ENCODE data around the gene TWIST2.

Gene TWIST2

GRCh38 chr2:238892796-238893195 lies 44.9 kb downstream of the TWIST2 start:
- no peak for DNase-seq

DNA sequence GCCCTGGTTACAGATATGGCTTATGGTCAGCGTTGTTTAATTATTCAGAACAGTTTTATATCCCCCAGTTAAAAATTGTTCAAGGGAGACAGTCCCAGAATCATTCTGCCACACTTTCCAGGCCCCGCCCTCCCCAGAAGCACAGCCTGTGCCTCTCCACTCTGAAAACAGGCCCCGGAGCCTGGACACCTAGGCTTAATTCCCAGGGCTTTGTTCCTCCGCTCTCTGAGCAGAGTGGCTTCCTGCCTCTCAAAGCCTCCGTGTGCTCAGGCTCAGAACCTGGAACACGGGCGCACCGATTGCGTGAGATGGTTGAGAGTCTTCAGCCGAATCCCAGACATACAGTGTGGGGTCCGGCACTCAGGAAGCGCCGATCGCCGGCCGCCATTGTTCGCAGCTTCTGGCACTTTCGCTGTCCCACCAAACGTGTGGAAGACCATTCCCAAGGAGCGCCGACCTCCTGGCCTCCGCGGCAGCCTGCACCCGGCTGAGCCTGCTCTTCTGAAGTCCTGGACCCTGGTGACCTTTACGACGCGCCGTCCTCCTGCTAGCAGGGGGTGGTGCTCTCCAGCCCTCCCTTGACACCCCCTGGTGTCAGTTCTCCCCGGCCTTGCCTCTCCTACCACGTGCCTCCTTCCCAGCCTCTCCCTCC lies 45.6 kb downstream of the TWIST2 start:
- no peak for DNase-seq

- no peak for DNase-seq
Observed at GRCh38 chr2:238894226-238894949, 46.5 kb downstream of the TWIST2 start.

- DNase-seq, result no peak
Observed at GRCh38 chr2:238894950-238895298, 47.0 kb downstream of the TWIST2 start.

DNA sequence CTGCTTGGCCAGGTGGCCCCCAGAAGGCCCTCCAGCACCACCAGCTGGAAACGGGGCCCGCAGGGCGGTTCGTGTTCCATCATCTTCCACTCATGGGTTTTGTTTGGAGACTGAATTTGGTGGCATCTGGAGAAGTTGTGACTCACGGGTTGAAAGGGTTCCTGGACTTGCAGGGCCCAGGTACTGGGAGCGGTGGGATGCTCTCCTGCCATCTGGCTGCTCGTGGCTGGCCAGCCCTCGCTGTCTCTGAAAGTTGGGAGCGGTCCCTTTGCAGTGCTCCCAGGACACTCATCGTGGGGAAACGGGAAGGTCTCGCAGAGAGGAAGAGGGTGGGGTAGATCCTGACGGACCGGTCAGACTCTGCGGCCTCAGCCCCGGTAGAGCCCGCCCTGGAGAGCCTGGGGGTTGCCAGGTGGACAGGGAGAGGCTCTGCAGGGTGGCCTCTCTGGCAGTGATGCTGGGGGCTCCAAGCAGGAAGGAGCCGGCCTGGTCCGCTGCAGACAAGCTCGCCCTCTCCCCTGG lies 47.5 kb downstream of the TWIST2 start:
- DNase-seq, result no peak

- DNase-seq, result no peak
Observed at GRCh38 chr2:238895891-238896600, 48.2 kb downstream of the TWIST2 start.

DNA sequence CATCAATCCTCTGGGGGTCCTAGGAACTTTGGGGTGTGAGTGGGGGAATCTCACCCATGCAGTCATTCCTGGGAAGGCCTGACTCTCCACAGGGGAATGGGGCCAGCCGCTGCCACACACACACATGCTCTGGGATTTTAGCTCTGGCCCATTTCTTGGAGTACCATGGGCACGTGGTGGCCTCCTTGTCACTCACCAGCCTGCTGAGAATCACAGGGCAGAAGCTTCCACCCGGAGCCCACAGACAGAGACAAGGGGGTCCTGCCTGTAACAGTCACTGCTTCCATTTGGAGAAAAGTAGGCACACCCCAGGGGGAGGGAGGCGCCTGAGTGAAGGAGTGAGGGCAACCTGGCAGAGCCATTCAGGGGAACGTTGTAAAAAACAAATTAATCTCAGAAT lies 48.8 kb downstream of the TWIST2 start:
- no peak for DNase-seq

GRCh38 chr2:238897122-238897880 lies 49.4 kb downstream of the TWIST2 start:
- DNase-seq, result no peak

GRCh38 chr2:238897911-238898311 lies 50.0 kb downstream of the TWIST2 start:
- no peak for DNase-seq

DNA sequence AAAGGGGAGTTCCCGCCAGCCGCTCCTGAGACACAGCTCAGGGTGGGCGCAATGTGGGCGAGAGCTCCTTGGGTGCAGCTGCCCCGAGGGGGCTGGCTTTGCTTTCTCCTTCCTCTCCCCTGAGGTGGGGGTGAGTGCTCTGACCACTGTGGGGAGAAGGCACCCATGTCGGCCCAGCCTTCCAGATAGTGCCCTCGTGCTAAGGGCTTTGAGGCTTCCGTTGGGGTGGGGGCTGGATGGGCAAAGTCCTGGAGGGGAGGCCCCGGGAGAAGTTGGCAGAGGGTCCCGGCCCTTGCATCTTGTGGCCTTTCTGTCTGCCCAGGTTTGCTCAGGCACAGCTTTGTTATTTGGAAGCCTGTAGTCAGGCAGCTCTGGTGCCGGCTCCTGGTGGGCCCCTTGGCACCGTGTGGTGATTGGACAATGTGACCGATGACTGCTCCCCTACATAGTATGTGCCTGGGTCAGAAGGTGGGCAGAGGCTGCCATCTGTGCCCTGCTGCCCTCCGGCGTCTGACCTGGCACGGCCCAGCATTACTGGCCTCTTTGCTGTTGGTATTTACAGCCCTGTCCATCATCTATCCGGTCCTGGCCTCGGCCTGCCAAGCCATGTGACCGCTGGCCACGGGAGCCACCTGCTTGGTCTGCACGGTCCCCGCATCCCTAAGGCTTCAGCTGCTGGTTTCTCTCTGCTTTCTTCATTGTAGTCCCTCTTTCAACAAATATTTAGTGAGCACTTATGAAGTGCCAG lies 50.8 kb downstream of the TWIST2 start:
- no peak for DNase-seq

DNA sequence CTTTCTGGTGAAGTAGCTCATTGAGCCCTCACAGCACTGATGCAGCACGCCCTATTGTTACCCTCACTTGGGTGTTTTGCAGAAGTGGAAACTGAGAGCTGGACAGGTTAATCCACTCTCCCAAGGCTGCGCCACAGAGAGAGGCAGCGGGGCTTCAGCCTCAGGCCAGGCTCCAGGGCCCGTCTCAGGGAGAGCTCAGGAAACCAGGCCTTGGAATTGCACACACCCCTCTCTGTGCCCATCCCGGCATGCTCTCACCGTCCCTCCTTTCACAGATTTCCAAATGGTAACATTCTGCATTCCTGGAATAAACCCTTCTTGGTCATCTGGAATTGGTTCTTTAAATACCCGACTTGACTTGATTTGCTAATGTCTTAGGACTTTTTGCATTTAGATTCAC lies 51.5 kb downstream of the TWIST2 start:
- no peak for DNase-seq

DNA sequence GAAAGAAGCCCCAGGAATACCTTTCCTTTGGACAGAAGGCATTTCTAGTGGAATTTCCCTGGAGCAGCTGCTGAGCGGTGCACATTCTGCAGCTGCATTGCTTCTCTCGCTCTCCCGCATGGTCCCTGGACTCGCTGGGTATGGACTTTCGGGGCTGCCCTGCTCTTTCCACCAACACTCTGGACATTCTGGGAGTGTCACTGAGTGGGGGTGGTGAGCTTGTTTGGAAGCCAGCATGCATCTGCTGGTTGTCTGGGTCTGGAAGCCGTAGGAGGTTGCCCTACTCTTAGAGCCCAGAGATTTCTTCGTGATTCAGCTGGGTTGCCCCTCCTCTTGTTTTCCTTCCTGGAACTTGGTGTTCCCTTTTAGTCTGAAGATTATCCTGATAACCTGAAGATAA lies 52.6 kb downstream of the TWIST2 start:
- DNase-seq, result no peak

GRCh38 chr2:238901461-238902057 lies 53.7 kb downstream of the TWIST2 start:
- DNase-seq, result no peak

DNA sequence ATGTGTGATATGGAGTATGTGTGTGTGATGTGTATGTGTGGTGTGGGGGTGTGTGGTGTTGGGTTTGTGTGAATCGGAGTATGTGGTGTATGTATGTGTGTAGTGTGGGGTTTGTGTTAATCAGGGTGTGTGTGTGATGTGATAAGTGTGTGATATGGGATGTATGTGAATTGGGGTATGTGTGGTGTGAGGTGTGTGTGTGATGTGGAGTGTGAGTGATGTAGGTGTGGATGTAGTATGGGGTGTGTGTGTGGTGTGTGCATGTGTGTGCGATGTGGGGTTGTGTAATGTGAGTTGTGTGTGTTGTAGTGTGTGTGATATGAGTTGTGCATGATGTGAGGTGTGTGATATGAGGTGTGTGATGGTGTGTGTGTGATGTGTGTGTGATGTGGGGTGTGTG lies 54.4 kb downstream of the TWIST2 start:
- no peak for DNase-seq

GRCh38 chr2:238903141-238903540 lies 55.3 kb downstream of the TWIST2 start:
- no peak for DNase-seq

DNA sequence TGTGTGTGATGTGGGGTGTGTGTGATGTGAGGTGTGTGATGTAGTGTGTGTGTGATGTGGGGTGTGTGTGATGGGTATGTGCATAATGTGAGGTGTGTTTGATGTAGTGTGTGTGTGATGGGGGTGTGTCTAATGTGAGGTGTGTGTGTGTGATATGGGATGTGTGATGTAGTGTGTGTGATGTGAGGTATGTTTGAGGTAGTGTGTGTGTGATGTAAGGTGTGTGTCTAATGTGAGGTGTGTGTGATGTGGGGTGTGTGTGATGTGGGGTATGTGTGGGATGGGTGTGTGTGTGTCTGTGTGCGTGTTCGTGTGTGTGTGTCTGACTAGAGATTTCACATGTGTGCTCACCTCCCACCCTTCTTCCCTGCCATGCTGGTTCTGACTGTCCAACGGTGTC lies 56.3 kb downstream of the TWIST2 start:
- DNase-seq, result no peak

DNA sequence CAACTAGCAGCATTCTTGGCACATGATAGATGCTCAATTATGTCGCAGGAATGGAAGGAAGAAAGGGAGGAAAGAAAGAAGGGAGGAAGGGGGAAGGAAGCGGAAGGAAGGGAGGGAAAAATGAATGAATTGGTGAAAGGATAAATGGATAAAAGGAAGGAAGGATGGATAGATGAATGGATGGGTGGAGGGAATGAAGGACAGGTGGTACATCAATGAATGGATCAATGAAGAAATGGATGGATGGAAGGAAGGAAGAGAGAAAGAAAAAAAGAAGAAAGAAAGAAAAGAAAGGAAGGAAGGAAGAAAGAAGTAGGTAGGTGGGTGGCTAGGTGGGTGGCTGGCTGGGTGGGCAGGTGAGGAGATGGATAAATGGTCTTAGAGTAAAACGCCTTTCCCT lies 56.8 kb downstream of the TWIST2 start:
- no peak for DNase-seq

- DNase-seq, result no peak
Observed at GRCh38 chr2:238905224-238905623, 57.3 kb downstream of the TWIST2 start.

DNA sequence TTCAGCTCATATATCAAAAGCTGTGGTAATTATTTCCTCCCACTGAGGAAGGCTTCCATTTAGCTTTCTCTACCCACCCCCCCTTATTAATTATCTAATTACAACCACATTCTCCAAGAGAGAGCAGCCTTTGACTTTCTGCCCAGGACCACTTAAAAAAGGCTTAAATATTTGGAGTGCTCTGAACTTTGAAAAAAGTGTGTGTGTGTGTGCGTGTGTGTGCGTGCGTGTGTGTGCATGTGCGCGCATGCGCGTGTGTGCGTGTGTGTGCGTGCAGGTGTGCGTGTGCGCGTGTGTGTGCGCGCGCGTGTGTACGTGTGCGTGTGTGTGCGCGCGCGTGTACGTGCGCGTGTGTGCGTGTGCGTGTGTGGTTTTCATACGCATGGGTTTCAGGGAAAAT lies 57.8 kb downstream of the TWIST2 start:
- no peak for DNase-seq

DNA sequence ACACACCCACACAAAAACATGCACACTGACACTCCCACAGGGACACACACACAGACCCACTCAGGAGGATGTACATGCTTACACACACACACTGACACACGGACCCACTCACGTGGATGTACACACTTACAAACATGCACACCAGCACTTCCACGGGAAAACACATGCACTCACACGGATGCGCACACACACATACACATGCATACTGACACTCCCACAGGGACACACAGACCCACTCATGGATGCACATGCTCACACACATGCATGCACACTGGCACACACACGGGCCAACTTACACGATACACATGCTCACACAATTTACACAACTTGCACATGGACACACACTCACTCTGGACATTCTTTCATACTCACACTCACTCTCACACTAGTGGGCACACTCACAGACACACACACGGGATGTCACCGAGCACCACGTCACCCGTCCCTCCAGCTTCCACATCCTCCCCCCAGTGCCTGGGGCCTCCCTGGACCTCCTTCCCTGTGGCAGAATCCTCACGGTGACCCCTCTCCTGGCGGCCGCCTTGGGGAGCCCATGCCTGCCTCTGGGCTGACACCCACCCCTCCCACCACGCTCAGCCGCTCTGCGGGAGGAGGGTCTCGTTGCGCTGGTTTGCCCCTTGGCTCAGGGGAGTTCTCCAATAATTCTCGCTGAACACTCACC lies 58.5 kb downstream of the TWIST2 start:
- DNase-seq, result no peak

DNA sequence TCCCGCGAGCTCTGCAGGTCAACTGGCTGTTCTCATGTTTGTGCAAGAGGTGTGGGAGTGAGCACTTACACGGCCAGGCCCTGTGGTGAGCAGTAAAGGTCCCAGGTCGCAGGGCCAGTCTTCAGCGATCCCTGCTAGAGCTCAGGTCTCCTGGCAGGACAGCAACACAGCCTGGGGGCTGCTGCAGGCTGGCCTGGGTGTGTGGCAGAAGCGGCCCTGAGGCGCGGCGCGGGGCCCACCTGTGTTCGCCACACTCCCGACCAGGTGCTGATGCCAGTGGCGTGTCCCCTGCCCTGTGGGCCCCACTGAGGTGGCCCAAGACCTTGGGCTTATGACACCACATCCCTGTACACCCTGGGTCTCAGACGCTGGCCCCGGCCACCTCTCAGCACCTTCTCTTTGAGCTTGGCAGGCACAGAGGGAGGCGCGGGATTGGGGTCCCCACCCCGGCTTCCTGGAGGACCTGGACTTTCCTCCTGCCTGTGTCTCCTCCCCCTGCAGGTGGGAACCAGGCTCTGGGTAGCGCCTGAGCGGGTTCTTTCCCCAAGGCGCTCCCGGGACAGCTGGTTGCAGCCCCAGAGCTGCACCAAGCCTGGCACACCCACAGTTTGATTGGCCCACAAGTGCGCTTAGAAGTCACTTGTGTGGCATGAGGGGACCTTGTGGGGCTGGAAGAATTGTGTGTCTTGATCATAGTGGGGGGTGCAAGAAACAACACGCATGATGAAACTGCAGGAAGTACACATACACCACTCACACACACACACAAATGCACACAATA lies 59.2 kb downstream of the TWIST2 start:
- no peak for DNase-seq

Data from COR-L47 (cell line).